OCI-LY1 (cell line): Measurements from ENCODE around the gene ADK.

Experiments
- H2AFZ ChIP-seq: fragments of 200-600 bp; sonication (generic), shearing (Covaris generic); 2 replicates; pipeline ENCODE4 v1.6.0; 2014; ENCODE audit warnings: antibody characterized with exemption, mild to moderate bottlenecking, low read length
- H3F3A ChIP-seq: fragments of 200-600 bp; sonication (generic), shearing (Covaris generic); 2 replicates; pipeline ENCODE4 v1.6.0; 2014; ENCODE audit warnings: mild to moderate bottlenecking, antibody characterized with exemption, low read length, moderate library complexity; ENCODE audit not compliant: insufficient read depth
- H3K27ac ChIP-seq: fragments of 200-600 bp; sonication (generic); 2 replicates; pipeline ENCODE4 v1.5.1; 2014; ENCODE audit warnings: low read length, mixed run types, mild to moderate bottlenecking, low read depth; ENCODE audit not compliant: poor library complexity, severe bottlenecking
- H3K27me3 ChIP-seq: fragments of 200-600 bp; sonication (generic); 2 replicates; pipeline ENCODE4 v1.6.0; 2014; ENCODE audit warnings: antibody characterized with exemption, mild to moderate bottlenecking, low read length, moderate library complexity; ENCODE audit not compliant: insufficient read depth
- H3K36me3 ChIP-seq: fragments of 200-600 bp; sonication (generic); 2 replicates; pipeline ENCODE4 v1.6.1; 2014; ENCODE audit warnings: mild to moderate bottlenecking, antibody characterized with exemption, low read length, moderate library complexity, mixed read lengths; ENCODE audit not compliant: insufficient read depth
- H3K4me1 ChIP-seq: fragments of 200-600 bp; sonication (generic); 2 replicates; pipeline ENCODE4 v1.5.1; 2014; ENCODE audit warnings: mild to moderate bottlenecking, low read length, moderate library complexity; ENCODE audit not compliant: insufficient read depth, severe bottlenecking
- H3K4me2 ChIP-seq: fragments of 200-600 bp; sonication (generic), shearing (Covaris generic); 2 replicates; pipeline ENCODE4 v1.6.1; 2014; ENCODE audit warnings: low read length
- H3K4me3 ChIP-seq: fragments of 200-600 bp; sonication (generic); 2 replicates; pipeline ENCODE4 v1.5.1; 2014; ENCODE audit warnings: low read length, low read depth, mild to moderate bottlenecking, mixed read lengths; ENCODE audit not compliant: poor library complexity, severe bottlenecking
- H3K79me2 ChIP-seq: fragments of 200-600 bp; shearing (Covaris generic); 2 replicates; pipeline ENCODE4 v1.6.1; 2016; ENCODE audit warnings: mixed run types, low read length, mixed read lengths; ENCODE audit not compliant: insufficient read depth
- H3K9ac ChIP-seq: fragments of 200-600 bp; sonication (generic), shearing (Covaris generic); 2 replicates; pipeline ENCODE4 v1.6.1; 2014; ENCODE audit warnings: mild to moderate bottlenecking, low read length, mixed read lengths
- H3K9me2 ChIP-seq: fragments of 200-600 bp; sonication (generic), shearing (Covaris generic); 2 replicates; pipeline ENCODE4 v1.6.1; 2014; ENCODE audit warnings: low read depth, mild to moderate bottlenecking, low read length, mixed read lengths
- H3K9me3 ChIP-seq: fragments of 200-600 bp; shearing (Covaris generic); 2 replicates; pipeline ENCODE4 v1.6.1; 2014; ENCODE audit warnings: low read length, mixed read lengths
- H4K20me1 ChIP-seq: fragments of 200-600 bp; sonication (generic), shearing (Covaris generic); 2 replicates; pipeline ENCODE4 v1.6.0; 2016; ENCODE audit warnings: mild to moderate bottlenecking, low read length; ENCODE audit not compliant: insufficient read depth
- CTCF ChIP-seq: fragments of 200-600 bp; sonication (generic), shearing (Covaris generic); IDR thresholded peaks from 2 replicates; pipeline ENCODE4 v1.5.1; 2017; ENCODE audit warnings: mild to moderate bottlenecking, antibody characterized with exemption, low read length, moderate library complexity, mixed read lengths
- EZH2 ChIP-seq: fragments of 200-600 bp; sonication (generic), shearing (Covaris generic); IDR thresholded peaks from 2 replicates; pipeline ENCODE4 v1.8.0; 2017; ENCODE audit warnings: borderline replicate concordance, mixed run types, mild to moderate bottlenecking, antibody characterized with exemption, low read length, moderate library complexity, mixed read lengths

The ADK gene

GRCh38 chr10:74623786-74624185 lies 472.8 kb downstream of the ADK start:
- no peaks in the 10 kb centered on the region for H3K79me2 ChIP-seq
- H3K9me3 ChIP-seq: peaks cover 13% of the 10 kb centered on the region
- no peaks in the 10 kb centered on the region for H4K20me1 ChIP-seq
- TF ChIP-seq EZH2 (no peak), CTCF (no peak)
- no peak overlapping the region for H3K4me3 ChIP-seq
- no peak overlapping the region for H2AFZ ChIP-seq
- H3K9ac ChIP-seq: no peak overlapping the region
- H3K9me2 ChIP-seq: no peaks in the 10 kb centered on the region
- no peak overlapping the region for H3K27ac ChIP-seq
- peaks cover 11% of the 10 kb centered on the region for H3K36me3 ChIP-seq
- H3F3A ChIP-seq: no peaks in the 10 kb centered on the region
- no peaks in the 10 kb centered on the region for H3K4me1 ChIP-seq
- H3K4me2 ChIP-seq: no peak overlapping the region
- H3K27me3 ChIP-seq: no peaks in the 10 kb centered on the region

GRCh38 chr10:74624501-74624900 lies 473.5 kb downstream of the ADK start:
- Histone ChIP-seq H3K9me2 (no peaks in the 10 kb centered on the region), H3K9me3 (peaks cover 13% of the 10 kb centered on the region), H3K9ac (no peak overlapping the region), H2AFZ (no peak overlapping the region), H3F3A (no peaks in the 10 kb centered on the region), H3K4me2 (no peak overlapping the region), H3K27me3 (no peaks in the 10 kb centered on the region), H3K4me1 (no peaks in the 10 kb centered on the region), H3K27ac (no peak overlapping the region), H3K36me3 (peaks cover 11% of the 10 kb centered on the region), H3K79me2 (no peaks in the 10 kb centered on the region), H4K20me1 (no peaks in the 10 kb centered on the region), H3K4me3 (no peak overlapping the region)
- TF ChIP-seq CTCF (no peak), EZH2 (no peak)

GRCh38 chr10:74628136-74628535 lies 477.1 kb downstream of the ADK start:
- Histone ChIP-seq H4K20me1 (no peaks in the 10 kb centered on the region), H3K79me2 (no peaks in the 10 kb centered on the region), H3K9me3 (no peaks in the 10 kb centered on the region; the same call in 1 of the 2 replicates), H2AFZ (no peak overlapping the region), H3K4me1 (no peaks in the 10 kb centered on the region), H3K9ac (no peak overlapping the region), H3K4me3 (no peak overlapping the region), H3K27me3 (no peaks in the 10 kb centered on the region), H3K36me3 (peaks cover 9% of the 10 kb centered on the region), H3K27ac (no peak overlapping the region), H3K4me2 (no peak overlapping the region), H3F3A (no peaks in the 10 kb centered on the region), H3K9me2 (no peaks in the 10 kb centered on the region)
- TF ChIP-seq CTCF (no peak), EZH2 (no peak)
